Gastroesophageal sphincter (tissue), 4 donors: ENCODE data around the gene PBX1. TPM values are rescaled to one million over a fixed set of nuclear protein-coding genes. Genes with fewer than 3 reads are reported as not detected.

Source experiments
- ATAC-seq: fragments of 150-250 bp; one replicate; pipeline ENCODE4 v1.9.1; 2016; ENCODE audit warnings: mild to moderate bottlenecking, moderate library complexity
- H3K27ac ChIP-seq, 4 donors: fragments of 200-600 bp; sonication (generic) in 3 of 4; 1 replicate in 3 of 4; 2 replicates in 1 of 4; pipeline ENCODE4 v1.5.1; 2016 to 2019
- H3K27me3 ChIP-seq: fragments of 200-600 bp; sonication (generic); one replicate; pipeline ENCODE4 v1.5.1; 2019
- H3K36me3 ChIP-seq, 2 donors: fragments of 200-600 bp; sonication (generic); one replicate each; pipeline ENCODE4 v1.5.1; 2019; ENCODE audit warnings: control low read depth in 1 of 2
- H3K4me1 ChIP-seq, 3 donors: fragments of 200-600 bp; sonication (generic); 1 replicate in 2 of 3; 2 replicates in 1 of 3; pipeline ENCODE4 v1.5.1; 2016 to 2019; ENCODE audit warnings: control low read depth in 2 of 3
- H3K4me3 ChIP-seq, 2 donors: fragments of 200-600 bp; sonication (generic); one replicate each; pipeline ENCODE4 v1.5.1; 2019; ENCODE audit warnings: mild to moderate bottlenecking in 1 of 2, moderate library complexity in 1 of 2
- H3K9me3 ChIP-seq, 3 donors: fragments of 200-600 bp; sonication (generic); one replicate each; pipeline ENCODE4 v1.5.1; 2017 to 2019; ENCODE audit warnings: control low read depth in 2 of 3
- CTCF ChIP-seq, 4 experiments: fragments of 200-600 bp in 2 of 4; fragments of 450-650 bp in 2 of 4; sonication (generic) in 1 of 4; IDR thresholded peaks; one replicate each; pipeline ENCODE4 v1.5.1; 2017 to 2019; ENCODE audit warnings: antibody characterized with exemption in 4 of 4, mild to moderate bottlenecking in 2 of 4, moderate library complexity in 2 of 4
- EP300 ChIP-seq: sonication (generic); formaldehyde crosslinking; IDR thresholded peaks from one replicate; pipeline ENCODE4 v1.6.1; 2017; ENCODE audit warnings: antibody characterized with exemption, mild to moderate bottlenecking
- POLR2A ChIP-seq, 2 donors: fragments of 450-650 bp; IDR thresholded peaks; one replicate each; pipeline ENCODE4 v1.6.1; 2017; ENCODE audit warnings: antibody characterized with exemption in 2 of 2, mild to moderate bottlenecking in 2 of 2, moderate library complexity in 1 of 2
- POLR2AphosphoS5 ChIP-seq: sonication (generic); formaldehyde crosslinking; IDR thresholded peaks from one replicate; pipeline ENCODE4 v1.6.1; 2017; ENCODE audit warnings: antibody characterized with exemption
- WGBS, 2 donors: methylation state at CpG; one replicate each; pipeline ENCODE4 v1.1.5; 2018; ENCODE audit warnings: low coverage in 1 of 2; 5-methylcytosine and 5-hydroxymethylcytosine counted together
- total RNA-seq, 4 donors: library from RNA; depleted of rRNA; stranded (reverse); fragments of >200 nt; gene quantifications; one replicate each; pipeline ENCODE4 v1.1.0, GENCODE V29; 2016

The PBX1 gene
- total RNA-seq, 4 donors from 2014 or later = 75.8 to 177 (median 140) TPM

GRCh38 chr1:164868990-164869389 lies 310.0 kb downstream of the PBX1 start:
- H3K4me3 ChIP-seq = no peak overlapping the region
- H3K27ac ChIP-seq = no peak overlapping the region
- no peaks in the 10 kb centered on the region for H3K27me3 ChIP-seq
- no peaks in the 10 kb centered on the region for H3K9me3 ChIP-seq
- H3K4me1 ChIP-seq = peaks cover 0 to 12% (median 0%) of the 10 kb centered on the region in 3 donors
- 95 to 100% methylated on average over 2 to 4 of the region's 4 CpGs for WGBS, 2 donors
- H3K36me3 ChIP-seq = no peaks in the 10 kb centered on the region
- ATAC-seq = no peak
- TF ChIP-seq EP300 = no peak
- no peak for TF ChIP-seq POLR2A (IDR thresholded peaks at IDR 0.05)
- TF ChIP-seq CTCF (IDR thresholded peaks at IDR 0.05) = no peak
- no peak for TF ChIP-seq POLR2AphosphoS5

- TF ChIP-seq EP300 = no peak
- Histone ChIP-seq H3K27me3 (no peaks in the 10 kb centered on the region), H3K27ac (no peak overlapping the region), H3K36me3 (no peaks in the 10 kb centered on the region), H3K9me3 (no peaks in the 10 kb centered on the region), H3K4me3 (no peak overlapping the region), H3K4me1 (peaks cover 0 to 29% (median 5%) of the 10 kb centered on the region in 3 donors)
- ATAC-seq = no peak
- WGBS, 2 donors = 13% methylated on average over 1 of the region's 3 CpGs; no CpG with 5 or more reads in 1 of the 2 donors
Observed at GRCh38 chr1:164875518-164875917, 316.5 kb downstream of the PBX1 start.

GRCh38 chr1:164876398-164877116 lies 317.6 kb downstream of the PBX1 start:
- WGBS, 2 donors = 50 to 88% methylated on average over 3 to 8 of the region's 12 CpGs
- no peak overlapping the region for H3K4me3 ChIP-seq
- peaks cover 0 to 27% (median 5%) of the 10 kb centered on the region in 3 donors for H3K4me1 ChIP-seq
- H3K9me3 ChIP-seq = no peaks in the 10 kb centered on the region
- no peaks in the 10 kb centered on the region for H3K27me3 ChIP-seq
- TF ChIP-seq CTCF (IDR thresholded peaks at IDR 0.05) (no peak), POLR2A (IDR thresholded peaks at IDR 0.05) (no peak), POLR2AphosphoS5 (no peak), EP300 (no peak)
- no peaks in the 10 kb centered on the region for H3K36me3 ChIP-seq
- H3K27ac ChIP-seq = peak overlapping the region in 1 of 4 donors; percentile 14
- no peak for ATAC-seq

- Histone ChIP-seq H3K4me1 (peaks cover 0 to 17% (median 5%) of the 10 kb centered on the region in 3 donors), H3K9me3 (no peaks in the 10 kb centered on the region), H3K4me3 (no peak overlapping the region), H3K27me3 (no peaks in the 10 kb centered on the region), H3K27ac (no peak overlapping the region), H3K36me3 (peaks cover 0 to 8% of the 10 kb centered on the region in 2 donors)
- WGBS, 2 donors = 20 to 74% methylated on average over 1 to 3 of the region's 3 CpGs
- ATAC-seq = no peak
- no peak for TF ChIP-seq POLR2AphosphoS5
- no peak for TF ChIP-seq CTCF (IDR thresholded peaks at IDR 0.05)
- no peak for TF ChIP-seq EP300
- TF ChIP-seq POLR2A (IDR thresholded peaks at IDR 0.05) = no peak
Observed at GRCh38 chr1:164880199-164880598, 321.2 kb downstream of the PBX1 start.

GRCh38 chr1:164880644-164881043 lies 321.7 kb downstream of the PBX1 start:
- H3K27ac ChIP-seq = no peak overlapping the region
- H3K4me1 ChIP-seq = peaks cover 0 to 17% (median 5%) of the 10 kb centered on the region in 3 donors
- no peak for ATAC-seq
- TF ChIP-seq POLR2AphosphoS5 (no peak), CTCF (IDR thresholded peaks at IDR 0.05) (no peak), POLR2A (IDR thresholded peaks at IDR 0.05) (no peak), EP300 (no peak)
- H3K4me3 ChIP-seq = no peak overlapping the region
- WGBS, 2 donors = 94% methylated on average over 2 of the region's 2 CpGs; no CpG with 5 or more reads in 1 of the 2 donors
- H3K9me3 ChIP-seq = no peaks in the 10 kb centered on the region
- peaks cover 0 to 13% of the 10 kb centered on the region in 2 donors for H3K36me3 ChIP-seq
- no peaks in the 10 kb centered on the region for H3K27me3 ChIP-seq
